GM19328 (cell line): Measurements from ENCODE around the gene PHEX.
"Not testable (repeated sequence)": the region's sequence is repeated elsewhere in the genome, so short reads cannot be mapped to it uniquely, and the experiment has no call there.

ENCODE experiments used
- ATAC-seq: cut with Tn5 transposase; IDR thresholded peaks from one replicate; pipeline ENCODE4 v1.9.1; 2021; ENCODE audit warnings: mild to moderate bottlenecking, moderate library complexity; ENCODE audit not compliant: unreplicated experiment

PHEX gene

GRCh38 chrX:22220941-22221340 is 188.8 kb downstream of the PHEX start:
- no peak for ATAC-seq

GRCh38 chrX:22234380-22234779 is 202.3 kb downstream of the PHEX start:
- no peak for ATAC-seq

GRCh38 chrX:22237479-22237878 is 205.4 kb downstream of the PHEX start:
- ATAC-seq, result no peak

GRCh38 chrX:22246620-22247019 is 214.5 kb downstream of the PHEX start:
- ATAC-seq, result no peak

GRCh38 chrX:22247169-22247568 is 215.0 kb downstream of the PHEX start:
- no peak for ATAC-seq

- no peak for ATAC-seq
Observed at GRCh38 chrX:22248401-22248800, 216.3 kb downstream of the PHEX start.

- ATAC-seq, result no peak
Observed at GRCh38 chrX:22249371-22249770, 217.2 kb downstream of the PHEX start.

GRCh38 chrX:22268706-22269105 is 236.6 kb downstream of the PHEX start:
- no peak for ATAC-seq

- no peak for ATAC-seq
Observed at GRCh38 chrX:22272613-22273012, 240.5 kb downstream of the PHEX start, which contains the start of gene CBLL2. Gene CBLL2 (plus strand): TSS chrX:22272913. CDS start chrX:22272992, 79 bp downstream.

- ATAC-seq, result no peak
Observed at GRCh38 chrX:22273714-22274317, 241.7 kb downstream of the PHEX start.

- no peak for ATAC-seq
Observed at GRCh38 chrX:22276781-22277180, 244.7 kb downstream of the PHEX start.

- no peak for ATAC-seq
Observed at GRCh38 chrX:22278375-22278774, 246.2 kb downstream of the PHEX start.

GRCh38 chrX:22289209-22289608 is 257.1 kb downstream of the PHEX start:
- not testable (repeated sequence) for ATAC-seq

GRCh38 chrX:22296871-22297270 is 264.7 kb downstream of the PHEX start:
- ATAC-seq, result no peak

- ATAC-seq, result no peak
Observed at GRCh38 chrX:22300130-22300529, 268.0 kb downstream of the PHEX start.
